GM12891 (cell line): ENCODE data around the gene TEX101.
"Not testable (repeated sequence)": the region's sequence is repeated elsewhere in the genome, so short reads cannot be mapped to it uniquely, and the experiment has no call there.

Experiments used
- POLR2A ChIP-seq: IDR thresholded peaks from 2 replicates; pipeline ENCODE4 v1.6.1; 2011; ENCODE audit warnings: low read depth, low read length, control low read depth
- POLR2AphosphoS5 ChIP-seq: IDR thresholded peaks from 2 replicates; pipeline ENCODE4 v1.6.1; 2011; ENCODE audit warnings: low read depth, low read length, control low read depth
- POU2F2 ChIP-seq: IDR thresholded peaks from 2 replicates; pipeline ENCODE4 v1.6.1; 2011; ENCODE audit warnings: low read depth, mild to moderate bottlenecking, control low read depth, low read length, moderate library complexity
- SPI1 ChIP-seq: IDR thresholded peaks from 2 replicates; pipeline ENCODE4 v1.6.1; 2011; ENCODE audit warnings: low read depth, low read length, control low read depth
- TAF1 ChIP-seq: IDR thresholded peaks from 2 replicates; pipeline ENCODE4 v1.6.1; 2011; ENCODE audit warnings: low read depth, low read length, control low read depth

GRCh38 chr19:43391552-43391935 is 23.1 kb upstream of the TEX101 start:
- not testable (repeated sequence) for TF ChIP-seq POLR2AphosphoS5, POLR2A, TAF1, SPI1, POU2F2
